GM10266 (cell line): ENCODE measurements around the gene COPS6.

Source experiments
- DNase-seq: peaks from one replicate; pipeline ENCODE4 v3.0.0; 2012; ENCODE audit errors: extremely low spot score
- CTCF ChIP-seq: IDR thresholded peaks from 2 replicates; pipeline ENCODE4 v1.5.1; 2012; ENCODE audit warnings: mild to moderate bottlenecking, low read depth; ENCODE audit not compliant: control insufficient read depth, insufficient read depth; ENCODE audit errors: missing control alignments

The COPS6 gene

DNA sequence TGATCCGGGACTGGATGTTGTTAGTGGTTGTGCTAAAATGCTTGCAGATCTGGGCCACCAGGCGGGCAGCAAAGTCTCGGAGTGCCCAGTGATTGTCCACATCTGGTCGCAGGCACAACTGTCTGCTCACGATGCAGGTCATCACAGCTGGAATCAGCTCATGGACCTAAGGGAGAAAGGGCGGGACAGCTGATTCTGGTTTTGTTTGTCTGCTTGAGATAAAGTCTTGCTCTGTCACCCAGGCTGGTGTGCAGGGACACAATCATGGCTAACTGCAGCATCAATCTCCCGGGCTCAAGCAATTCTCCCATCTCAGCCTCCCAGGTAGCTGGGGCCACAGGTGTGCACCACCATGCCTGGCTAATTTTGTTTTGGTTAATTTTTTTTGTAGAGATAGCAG is 22.4 kb downstream of the COPS6 start:
- no peak for TF ChIP-seq CTCF
- no peak for DNase-seq

- TF ChIP-seq CTCF, result no peak
- DNase-seq, result no peak
Measured at GRCh38 chr7:100111914-100112313, 23.1 kb downstream of the COPS6 start.

DNA sequence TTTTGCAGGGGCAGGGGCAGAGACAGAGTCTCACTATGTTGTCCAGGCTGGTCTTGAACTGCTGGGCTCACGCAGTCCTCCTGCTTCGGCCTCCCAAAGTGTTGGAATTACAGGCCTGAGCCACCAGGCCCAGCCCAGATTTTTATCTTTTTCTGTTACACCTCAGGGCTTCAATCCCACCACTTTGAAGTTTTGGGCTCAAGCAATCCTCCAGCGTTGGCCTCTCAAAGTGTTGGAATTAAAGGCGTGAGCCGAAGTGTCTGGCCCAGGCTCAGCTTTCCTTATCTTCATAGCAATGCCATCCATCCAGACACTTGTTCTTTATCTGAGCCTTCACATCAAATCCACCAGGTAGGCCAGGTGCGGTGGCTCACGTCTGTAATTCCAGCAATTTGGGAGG is 26.3 kb downstream of the COPS6 start:
- no peak for TF ChIP-seq CTCF
- DNase-seq, result no peak

GRCh38 chr7:100118388-100119071 is 29.8 kb downstream of the COPS6 start:
- TF ChIP-seq CTCF, result no peak
- DNase-seq, result no peak

DNA sequence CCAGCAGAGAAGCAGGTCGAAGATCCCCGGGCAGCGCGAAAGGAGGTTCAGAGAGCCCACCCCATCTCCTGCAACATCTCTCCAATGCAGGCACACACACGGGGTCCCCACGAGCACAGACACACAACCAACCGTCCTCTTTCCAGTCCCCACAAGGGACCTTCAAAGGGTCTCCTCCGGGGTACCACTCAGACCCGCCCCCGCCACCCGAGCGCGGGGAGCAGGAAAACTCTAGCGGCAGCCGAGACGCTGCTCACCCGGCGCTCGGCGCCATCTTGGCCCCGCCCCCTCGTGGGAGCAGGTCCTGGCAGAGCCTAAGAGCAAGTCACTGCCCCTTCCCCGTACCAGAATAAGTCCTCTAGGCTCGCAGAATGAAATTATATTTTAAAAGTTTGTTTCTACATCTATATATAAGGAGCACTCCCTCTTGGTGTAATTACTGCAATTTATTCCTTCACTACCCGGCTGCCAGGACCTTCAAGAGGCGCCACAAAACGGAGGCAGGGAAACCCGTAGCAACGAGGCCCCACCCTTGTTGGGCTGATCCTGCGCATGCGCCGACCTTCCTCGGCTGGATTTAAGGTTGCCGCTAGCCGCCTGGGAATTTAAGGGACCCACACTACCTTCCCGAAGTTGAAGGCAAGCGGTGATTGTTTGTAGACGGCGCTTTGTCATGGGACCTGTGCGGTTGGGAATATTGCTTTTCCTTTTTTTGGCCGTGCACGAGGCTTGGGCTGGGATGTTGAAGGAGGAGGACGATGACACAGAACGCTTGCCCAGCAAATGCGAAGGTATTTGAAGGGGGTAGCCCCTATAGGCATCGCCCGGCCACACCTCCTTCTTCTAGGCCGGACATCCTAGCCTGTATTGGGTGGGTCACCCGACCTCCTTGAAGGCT is 30.6 kb downstream of the COPS6 start, which contains the start of the genes CNPY4 and TAF6:
Gene CNPY4, plus strand, starts transcription at position 563 of the 898 bp plus-strand sequence. Its CDS starts 111 bp downstream, at position 674.
Gene TAF6, minus strand, starts transcription at position 287 of the 898 bp plus-strand sequence. CDS start 5,149 bp downstream, outside the sequence.
- TF ChIP-seq CTCF, result no peak

DNA sequence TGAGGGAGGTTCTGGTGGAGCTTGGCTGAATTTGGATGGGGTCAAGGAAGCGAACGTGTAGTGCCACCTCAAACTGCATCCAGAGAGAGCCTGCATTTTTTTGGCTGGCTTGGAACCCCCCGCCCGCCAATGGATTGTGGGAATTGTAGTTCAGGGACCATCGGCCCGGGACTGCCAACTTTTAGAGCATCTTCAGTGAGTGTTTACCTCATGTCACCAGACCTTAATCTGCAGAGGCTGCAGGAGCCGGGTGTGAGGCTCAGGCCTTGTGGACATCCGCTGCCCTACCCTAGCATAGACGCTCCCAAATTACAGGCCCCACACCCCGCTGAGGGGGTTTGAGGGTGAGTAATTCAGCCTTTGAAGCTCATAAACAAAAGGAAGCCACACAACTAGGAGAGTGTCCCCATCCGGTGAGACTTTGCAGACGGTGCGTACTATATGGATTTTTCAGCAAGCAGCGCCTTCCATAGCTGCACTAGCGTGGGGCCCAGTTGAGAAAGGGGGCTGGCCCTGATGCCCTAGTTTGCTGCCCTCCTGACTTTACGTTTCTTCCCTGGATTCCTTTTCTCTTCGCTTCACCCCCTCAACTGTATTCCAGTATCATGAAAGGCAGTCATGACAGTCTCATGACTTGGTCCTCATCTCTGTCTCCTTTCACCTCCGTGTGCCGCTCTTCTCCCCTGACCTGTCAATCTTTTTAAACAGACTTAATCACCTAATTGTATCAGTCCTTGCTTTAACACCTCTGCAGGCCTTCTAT is 31.4 kb downstream of the COPS6 start:
- DNase-seq, result no peak

More for the DNA sequence above, 30.6 kb downstream of the COPS6 start, which contains the start of the genes CNPY4 and TAF6:
- peak; percentile 98 for DNase-seq

More for the DNA sequence above, 31.4 kb downstream of the COPS6 start:
- no peak for TF ChIP-seq CTCF
